HepG2 (cell line): ENCODE measurements around the gene BMPR2. TPM values are rescaled to one million over a fixed set of nuclear protein-coding genes. Genes with fewer than 3 reads are reported as not detected.
A peak's percentile ranks its signal among the peaks of the same experiment; 100 is the strongest.

Experiments
- CCAR2 ChIP-seq: fragments of 200-400 bp; formaldehyde crosslinking; optimal IDR thresholded peaks from 2 replicates; pipeline ENCODE3; 2018; ENCODE audit warnings: low read depth, mild to moderate bottlenecking, low read length, moderate library complexity
- ETV5 ChIP-seq: IDR thresholded peaks from 2 replicates; pipeline ENCODE4 v1.6.1; 2018; ENCODE audit warnings: missing biosample characterization, missing genetic modification reagents, inconsistent platforms, borderline replicate concordance
- GTF3A ChIP-seq: sonication (generic); formaldehyde crosslinking; conservative IDR thresholded peaks from 2 replicates; pipeline ENCODE4 v1.4.0; 2020; ENCODE audit warnings: mild to moderate bottlenecking, missing genetic modification reagents
- ISL2 ChIP-seq: sonication (generic); formaldehyde crosslinking; IDR thresholded peaks from 2 replicates; pipeline ENCODE4 v1.5.0; 2020; ENCODE audit warnings: missing genetic modification reagents
- NAIF1 ChIP-seq: sonication (generic); formaldehyde crosslinking; IDR thresholded peaks from 2 replicates; pipeline ENCODE4 v1.5.0; 2020; ENCODE audit warnings: mild to moderate bottlenecking, missing genetic modification reagents, borderline replicate concordance
- RBFOX2 ChIP-seq: fragments of 200-400 bp; formaldehyde crosslinking; IDR thresholded peaks from 2 replicates; pipeline ENCODE4 v1.6.1; 2017; ENCODE audit warnings: low read depth, mild to moderate bottlenecking, low read length
- SNAI1 ChIP-seq: sonication (generic); formaldehyde crosslinking; IDR thresholded peaks from 2 replicates; pipeline ENCODE4 v1.5.0; 2020; ENCODE audit warnings: mild to moderate bottlenecking, missing genetic modification reagents, borderline replicate concordance
- TMF1 ChIP-seq: sonication (generic); formaldehyde crosslinking; IDR thresholded peaks from 2 replicates; pipeline ENCODE4 v1.8.1; 2022; ENCODE audit warnings: low read depth, missing genetic modification reagents
- ZMYM2 ChIP-seq: sonication (generic); formaldehyde crosslinking; IDR thresholded peaks from 2 replicates; pipeline ENCODE4 v1.8.0; 2022; ENCODE audit warnings: mild to moderate bottlenecking, missing genetic modification reagents
- ZNF180 ChIP-seq: sonication (generic); formaldehyde crosslinking; IDR thresholded peaks from 2 replicates; pipeline ENCODE4 v1.4.0; 2020; ENCODE audit warnings: low read depth, missing genetic modification reagents, borderline replicate concordance
- ZNF251 ChIP-seq: sonication (generic); formaldehyde crosslinking; IDR thresholded peaks from 2 replicates; pipeline ENCODE4 v1.9.0; 2021; ENCODE audit warnings: mild to moderate bottlenecking, missing genetic modification reagents
- ZNF256 ChIP-seq: sonication (generic); formaldehyde crosslinking; conservative IDR thresholded peaks from 2 replicates; pipeline ENCODE4 v1.4.0; 2020; ENCODE audit warnings: missing genetic modification reagents
- ZNF3 ChIP-seq: IDR thresholded peaks from 2 replicates; pipeline ENCODE4 v1.7.0; 2017; ENCODE audit warnings: inconsistent platforms
- ZNF468 ChIP-seq: sonication (generic); formaldehyde crosslinking; IDR thresholded peaks from 2 replicates; pipeline ENCODE4 v1.8.0; 2022; ENCODE audit warnings: mild to moderate bottlenecking, moderate library complexity, missing genetic modification reagents
- ZNF773 ChIP-seq: sonication (generic); formaldehyde crosslinking; IDR thresholded peaks from 2 replicates; pipeline ENCODE4 v1.4.0; 2020; ENCODE audit warnings: missing genetic modification reagents, borderline replicate concordance
- polyA plus RNA-seq, 8 experiments: library from polyadenylated mRNA; depleted of rRNA in 3 of 8; stranded (reverse) in 7 of 8; unstranded in 1 of 8; fragments of >200 nt; fragmentation: Illumina TruSeq in 4 of 8; extraction: Trizol in 4 of 8; gene quantifications; 2 replicates each; pipeline versions ENCODE4 v1.2.1 to v1.2.3, GENCODE V29; 2011 to 2016; ENCODE audit warnings: low read depth in 4 of 8, missing spikeins in 1 of 8, mixed read lengths in 1 of 8; ENCODE audit not compliant: insufficient read depth in 1 of 8
- total RNA-seq, 5 experiments: library from RNA; depleted of rRNA; stranded (reverse); fragments of >200 nt; fragmentation: Illumina TruSeq; extraction: Trizol; gene quantifications; 2 replicates each; pipeline ENCODE4 v1.2.3, GENCODE V29; 2016; ENCODE audit warnings: low read depth in 1 of 5
- TF ChIP-seq, protein P1 (sequence below): sonication (generic); formaldehyde crosslinking; IDR thresholded peaks from 2 replicates; pipeline ENCODE4 v1.4.0; 2020; ENCODE audit warnings: mild to moderate bottlenecking, low read depth, missing genetic modification reagents
- TF ChIP-seq, protein P2 (sequence below): sonication (generic); formaldehyde crosslinking; IDR thresholded peaks from 2 replicates; pipeline ENCODE4 v1.8.0; 2022; ENCODE audit warnings: mild to moderate bottlenecking, missing genetic modification reagents
- TF ChIP-seq, protein P3 (sequence below): sonication (generic); formaldehyde crosslinking; IDR thresholded peaks from 2 replicates; pipeline ENCODE4 v1.5.1; 2020; ENCODE audit warnings: missing genetic modification reagents, mild to moderate bottlenecking, borderline replicate concordance
- TF ChIP-seq, protein P4 (sequence below): conservative IDR thresholded peaks from 2 replicates; pipeline ENCODE4 v1.6.1; 2018; ENCODE audit warnings: missing genetic modification reagents
- TF ChIP-seq, protein P5 (sequence below): sonication (generic); formaldehyde crosslinking; IDR thresholded peaks from 2 replicates; pipeline ENCODE4 v1.5.0; 2020; ENCODE audit warnings: missing genetic modification reagents

The BMPR2 gene
- total and polyA plus RNA-seq, 2 of the 13 experiments (the other 11 are each of a cell fraction or from before 2014, with no cell fraction given): 5.5 to 10.3 TPM

DNA sequence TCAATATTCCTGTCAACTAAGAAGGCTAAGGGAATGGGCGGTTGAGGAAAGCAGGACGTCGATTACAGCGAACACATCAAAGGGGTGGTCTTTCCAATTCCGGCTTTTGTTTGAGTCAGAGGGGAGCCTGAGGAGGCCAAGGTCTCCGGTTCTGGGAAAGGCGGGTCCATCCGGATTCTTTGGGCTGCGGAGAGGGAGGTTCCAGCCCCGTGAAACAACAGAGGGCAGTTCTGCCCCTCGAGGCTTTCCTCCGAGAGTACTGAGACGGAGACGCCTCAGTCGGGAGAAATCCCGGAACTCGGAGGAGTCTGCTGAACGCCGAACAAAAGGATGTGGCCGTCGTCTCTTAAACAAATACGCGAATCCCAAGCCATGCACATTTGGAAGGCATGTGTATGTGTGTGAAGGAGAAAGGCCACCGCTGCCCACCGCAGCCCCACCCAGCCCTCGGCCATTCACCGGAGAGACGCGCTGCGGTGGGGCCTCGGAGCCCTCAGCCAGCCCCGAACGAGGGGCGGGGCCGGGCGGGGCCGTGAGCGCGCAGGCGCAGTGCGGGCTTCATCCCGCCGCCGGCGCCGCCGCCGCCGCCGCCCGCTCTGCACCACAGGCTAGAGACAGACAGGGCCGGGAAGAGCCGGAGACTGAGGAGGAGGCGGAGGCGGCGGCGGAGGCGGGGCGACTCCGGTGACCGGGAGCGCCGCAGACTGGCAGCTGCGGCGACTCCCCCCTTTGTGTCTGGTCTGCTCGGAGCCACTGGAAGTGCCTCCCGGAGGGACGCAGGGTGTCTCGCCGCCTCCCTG, at the start of gene BMPR2 (continued):
- TF ChIP-seq, protein P1, sequence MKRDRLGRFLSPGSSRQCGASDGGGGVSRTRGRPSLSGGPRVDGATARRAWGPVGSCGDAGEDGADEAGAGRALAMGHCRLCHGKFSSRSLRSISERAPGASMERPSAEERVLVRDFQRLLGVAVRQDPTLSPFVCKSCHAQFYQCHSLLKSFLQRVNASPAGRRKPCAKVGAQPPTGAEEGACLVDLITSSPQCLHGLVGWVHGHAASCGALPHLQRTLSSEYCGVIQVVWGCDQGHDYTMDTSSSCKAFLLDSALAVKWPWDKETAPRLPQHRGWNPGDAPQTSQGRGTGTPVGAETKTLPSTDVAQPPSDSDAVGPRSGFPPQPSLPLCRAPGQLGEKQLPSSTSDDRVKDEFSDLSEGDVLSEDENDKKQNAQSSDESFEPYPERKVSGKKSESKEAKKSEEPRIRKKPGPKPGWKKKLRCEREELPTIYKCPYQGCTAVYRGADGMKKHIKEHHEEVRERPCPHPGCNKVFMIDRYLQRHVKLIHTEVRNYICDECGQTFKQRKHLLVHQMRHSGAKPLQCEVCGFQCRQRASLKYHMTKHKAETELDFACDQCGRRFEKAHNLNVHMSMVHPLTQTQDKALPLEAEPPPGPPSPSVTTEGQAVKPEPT: peak; percentile 69; the same call in 1 of the 2 replicates
- TF ChIP-seq, protein P2, sequence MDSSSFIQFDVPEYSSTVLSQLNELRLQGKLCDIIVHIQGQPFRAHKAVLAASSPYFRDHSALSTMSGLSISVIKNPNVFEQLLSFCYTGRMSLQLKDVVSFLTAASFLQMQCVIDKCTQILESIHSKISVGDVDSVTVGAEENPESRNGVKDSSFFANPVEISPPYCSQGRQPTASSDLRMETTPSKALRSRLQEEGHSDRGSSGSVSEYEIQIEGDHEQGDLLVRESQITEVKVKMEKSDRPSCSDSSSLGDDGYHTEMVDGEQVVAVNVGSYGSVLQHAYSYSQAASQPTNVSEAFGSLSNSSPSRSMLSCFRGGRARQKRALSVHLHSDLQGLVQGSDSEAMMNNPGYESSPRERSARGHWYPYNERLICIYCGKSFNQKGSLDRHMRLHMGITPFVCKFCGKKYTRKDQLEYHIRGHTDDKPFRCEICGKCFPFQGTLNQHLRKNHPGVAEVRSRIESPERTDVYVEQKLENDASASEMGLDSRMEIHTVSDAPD (CRISPR knock-in tag): peak; percentile 63; the same call in 1 of the 2 replicates
- TF ChIP-seq ZNF468 (CRISPR knock-in tag): no peak
- peak; percentile 86 for TF ChIP-seq RBFOX2
- TF ChIP-seq ISL2 (CRISPR knock-in tag): no peak
- peak; percentile 48; the same call in 1 of the 2 replicates for TF ChIP-seq ETV5 (CRISPR knock-in tag)
- TF ChIP-seq, protein P3, sequence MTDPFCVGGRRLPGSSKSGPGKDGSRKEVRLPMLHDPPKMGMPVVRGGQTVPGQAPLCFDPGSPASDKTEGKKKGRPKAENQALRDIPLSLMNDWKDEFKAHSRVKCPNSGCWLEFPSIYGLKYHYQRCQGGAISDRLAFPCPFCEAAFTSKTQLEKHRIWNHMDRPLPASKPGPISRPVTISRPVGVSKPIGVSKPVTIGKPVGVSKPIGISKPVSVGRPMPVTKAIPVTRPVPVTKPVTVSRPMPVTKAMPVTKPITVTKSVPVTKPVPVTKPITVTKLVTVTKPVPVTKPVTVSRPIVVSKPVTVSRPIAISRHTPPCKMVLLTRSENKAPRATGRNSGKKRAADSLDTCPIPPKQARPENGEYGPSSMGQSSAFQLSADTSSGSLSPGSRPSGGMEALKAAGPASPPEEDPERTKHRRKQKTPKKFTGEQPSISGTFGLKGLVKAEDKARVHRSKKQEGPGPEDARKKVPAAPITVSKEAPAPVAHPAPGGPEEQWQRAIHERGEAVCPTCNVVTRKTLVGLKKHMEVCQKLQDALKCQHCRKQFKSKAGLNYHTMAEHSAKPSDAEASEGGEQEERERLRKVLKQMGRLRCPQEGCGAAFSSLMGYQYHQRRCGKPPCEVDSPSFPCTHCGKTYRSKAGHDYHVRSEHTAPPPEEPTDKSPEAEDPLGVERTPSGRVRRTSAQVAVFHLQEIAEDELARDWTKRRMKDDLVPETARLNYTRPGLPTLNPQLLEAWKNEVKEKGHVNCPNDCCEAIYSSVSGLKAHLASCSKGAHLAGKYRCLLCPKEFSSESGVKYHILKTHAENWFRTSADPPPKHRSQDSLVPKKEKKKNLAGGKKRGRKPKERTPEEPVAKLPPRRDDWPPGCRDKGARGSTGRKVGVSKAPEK (CRISPR knock-in tag): no peak
- TF ChIP-seq SNAI1 (CRISPR knock-in tag): peak; percentile 87
- 0 out of 2 replicates have a peak, but pooled peaks have one; percentile 48 for TF ChIP-seq ZMYM2
- TF ChIP-seq ZNF180 (CRISPR knock-in tag): no peak
- TF ChIP-seq ZNF251 (CRISPR knock-in tag): no peak
- no peak for TF ChIP-seq ZNF3 (CRISPR knock-in tag)
- TF ChIP-seq GTF3A (CRISPR knock-in tag): no peak; the same call in none of the 2 replicates
- TF ChIP-seq ZNF773 (CRISPR knock-in tag): no peak
- TF ChIP-seq ZNF256: no peak
- TF ChIP-seq TMF1 (CRISPR knock-in tag): no peak
- TF ChIP-seq, protein P4, sequence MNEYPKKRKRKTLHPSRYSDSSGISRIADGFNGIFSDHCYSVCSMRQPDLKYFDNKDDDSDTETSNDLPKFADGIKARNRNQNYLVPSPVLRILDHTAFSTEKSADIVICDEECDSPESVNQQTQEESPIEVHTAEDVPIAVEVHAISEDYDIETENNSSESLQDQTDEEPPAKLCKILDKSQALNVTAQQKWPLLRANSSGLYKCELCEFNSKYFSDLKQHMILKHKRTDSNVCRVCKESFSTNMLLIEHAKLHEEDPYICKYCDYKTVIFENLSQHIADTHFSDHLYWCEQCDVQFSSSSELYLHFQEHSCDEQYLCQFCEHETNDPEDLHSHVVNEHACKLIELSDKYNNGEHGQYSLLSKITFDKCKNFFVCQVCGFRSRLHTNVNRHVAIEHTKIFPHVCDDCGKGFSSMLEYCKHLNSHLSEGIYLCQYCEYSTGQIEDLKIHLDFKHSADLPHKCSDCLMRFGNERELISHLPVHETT: peak; percentile 84; the same call in 1 of the 2 replicates
- TF ChIP-seq, protein P5, sequence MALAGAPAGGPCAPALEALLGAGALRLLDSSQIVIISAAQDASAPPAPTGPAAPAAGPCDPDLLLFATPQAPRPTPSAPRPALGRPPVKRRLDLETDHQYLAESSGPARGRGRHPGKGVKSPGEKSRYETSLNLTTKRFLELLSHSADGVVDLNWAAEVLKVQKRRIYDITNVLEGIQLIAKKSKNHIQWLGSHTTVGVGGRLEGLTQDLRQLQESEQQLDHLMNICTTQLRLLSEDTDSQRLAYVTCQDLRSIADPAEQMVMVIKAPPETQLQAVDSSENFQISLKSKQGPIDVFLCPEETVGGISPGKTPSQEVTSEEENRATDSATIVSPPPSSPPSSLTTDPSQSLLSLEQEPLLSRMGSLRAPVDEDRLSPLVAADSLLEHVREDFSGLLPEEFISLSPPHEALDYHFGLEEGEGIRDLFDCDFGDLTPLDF (CRISPR knock-in tag): no peak
- peak; percentile 77; the same call in 1 of the 2 replicates for TF ChIP-seq NAIF1 (CRISPR knock-in tag)
- no peak for TF ChIP-seq CCAR2
